Smooth muscle cell (in vitro differentiated cells): Measurements from ENCODE around the gene C19orf67. TPM values are rescaled to one million over a fixed set of nuclear protein-coding genes. Genes with fewer than 3 reads are reported as not detected.

Source experiments
- DNase-seq: peaks from one replicate; lab custom pipeline; 2025; ENCODE audit not compliant: unreplicated experiment; lab: John Stamatoyannopoulos, UW
- H2AFZ ChIP-seq: fragments of 200-600 bp; sonication (generic); 2 replicates; pipeline ENCODE4 v1.6.0; 2016; ENCODE audit warnings: antibody characterized with exemption, low read depth, mild to moderate bottlenecking
- H3F3A ChIP-seq: fragments of 200-600 bp; sonication (generic); 2 replicates; pipeline ENCODE4 v1.6.0; 2017; ENCODE audit warnings: antibody characterized with exemption, low read depth
- H3K27ac ChIP-seq: fragments of 200-600 bp; sonication (generic); 2 replicates; pipeline ENCODE4 v1.5.1; 2016; ENCODE audit warnings: low read depth, mild to moderate bottlenecking
- H3K27me3 ChIP-seq: fragments of 200-600 bp; sonication (generic); 2 replicates; pipeline ENCODE4 v1.6.1; 2016; ENCODE audit warnings: low read depth, mild to moderate bottlenecking
- H3K36me3 ChIP-seq: fragments of 200-600 bp; sonication (generic); 2 replicates; pipeline ENCODE4 v1.5.1; 2016; ENCODE audit warnings: low read depth
- H3K4me1 ChIP-seq: fragments of 200-600 bp; sonication (generic); 2 replicates; pipeline ENCODE4 v1.5.1; 2016; ENCODE audit warnings: low read depth
- H3K4me2 ChIP-seq: fragments of 200-600 bp; sonication (generic); 2 replicates; pipeline ENCODE4 v1.6.0; 2016; ENCODE audit warnings: mild to moderate bottlenecking
- H3K4me3 ChIP-seq: fragments of 200-600 bp; sonication (generic); 2 replicates; pipeline ENCODE4 v1.5.1; 2016; ENCODE audit warnings: mild to moderate bottlenecking
- H3K79me2 ChIP-seq: fragments of 200-600 bp; sonication (generic); 2 replicates; pipeline ENCODE4 v1.6.0; 2016; ENCODE audit warnings: low read depth, mild to moderate bottlenecking
- H3K9ac ChIP-seq: fragments of 200-600 bp; sonication (generic); 2 replicates; pipeline ENCODE4 v1.6.0; 2016; ENCODE audit warnings: low read depth
- H3K9me3 ChIP-seq: fragments of 200-600 bp; sonication (generic); replicated peaks from 2 replicates; pipeline ENCODE4 v1.5.1; 2016; ENCODE audit warnings: low read depth
- H4K20me1 ChIP-seq: fragments of 200-600 bp; sonication (generic); 2 replicates; pipeline ENCODE4 v1.6.0; 2016; ENCODE audit warnings: low read depth
- CTCF ChIP-seq: fragments of 200-600 bp; sonication (generic); IDR thresholded peaks from 2 replicates; pipeline ENCODE4 v1.5.1; 2017; ENCODE audit warnings: borderline replicate concordance, mild to moderate bottlenecking, antibody characterized with exemption; ENCODE audit not compliant: insufficient read depth, poor library complexity, severe bottlenecking
- whole genome bisulfite sequencing: methylation state at CpG from one replicate; pipeline ENCODE4 v1.1.7; 2016; ENCODE audit warnings: low lambda C conversion rate; 5-methylcytosine and 5-hydroxymethylcytosine counted together
- polyA plus RNA-seq: library from polyadenylated mRNA; unstranded; fragments of >200 nt; fragmentation: Nextera tagmentation; extraction: Ambion mirVana; gene quantifications from 2 replicates; pipeline ENCODE4 v1.2.1, GENCODE V29; 2016
- total RNA-seq: library from RNA; depleted of rRNA; stranded (reverse); fragments of >200 nt; gene quantifications from 2 replicates; pipeline ENCODE4 v1.2.3, GENCODE V29; 2014

The C19orf67 gene
- total and polyA plus RNA-seq, 2 experiments from 2014 or later: 0.49 TPM; not detected in 1

GRCh38 chr19:14127176-14127575 lies 41.6 kb upstream of the C19orf67 start:
- Histone ChIP-seq H4K20me1 (no peaks in the 10 kb centered on the region), H3K4me2 (no peak overlapping the region), H3K79me2 (no peaks in the 10 kb centered on the region), H3K36me3 (no peaks in the 10 kb centered on the region), H3F3A (no peaks in the 10 kb centered on the region), H3K4me1 (no peaks in the 10 kb centered on the region), H3K27me3 (no peaks in the 10 kb centered on the region), H3K9me3 (no peaks in the 10 kb centered on the region), H3K4me3 (no peak overlapping the region), H2AFZ (no peak overlapping the region), H3K27ac (no peak overlapping the region), H3K9ac (no peak overlapping the region)
- no peak for DNase-seq
- no peak for TF ChIP-seq CTCF
- WGBS: 97% methylated on average over 8 of the region's 8 CpGs

GRCh38 chr19:14122924-14123323 lies 37.3 kb upstream of the C19orf67 start:
- H3K9me3 ChIP-seq: no peaks in the 10 kb centered on the region
- no peak overlapping the region for H2AFZ ChIP-seq
- no peak overlapping the region for H3K4me3 ChIP-seq
- H3K4me2 ChIP-seq: no peak overlapping the region
- no peak overlapping the region for H3K27ac ChIP-seq
- H4K20me1 ChIP-seq: no peaks in the 10 kb centered on the region
- no peaks in the 10 kb centered on the region for H3K36me3 ChIP-seq
- no peak for TF ChIP-seq CTCF
- H3K4me1 ChIP-seq: peaks cover 10% of the 10 kb centered on the region
- peaks cover 11% of the 10 kb centered on the region for H3F3A ChIP-seq
- H3K27me3 ChIP-seq: no peaks in the 10 kb centered on the region
- H3K79me2 ChIP-seq: no peaks in the 10 kb centered on the region
- no peak for DNase-seq
- H3K9ac ChIP-seq: no peak overlapping the region
- 96% methylated on average over 6 of the region's 6 CpGs for WGBS

- Histone ChIP-seq H3K9ac (no peak overlapping the region), H3K27me3 (no peaks in the 10 kb centered on the region), H4K20me1 (peaks cover 16% of the 10 kb centered on the region), H3F3A (peaks cover 11% of the 10 kb centered on the region), H3K9me3 (no peaks in the 10 kb centered on the region), H3K4me1 (peaks cover 16% of the 10 kb centered on the region), H2AFZ (no peak overlapping the region), H3K36me3 (no peaks in the 10 kb centered on the region), H3K79me2 (peaks cover 19% of the 10 kb centered on the region), H3K4me2 (no peak overlapping the region), H3K4me3 (no peak overlapping the region), H3K27ac (no peak overlapping the region)
- 99% methylated on average over 7 of the region's 7 CpGs for WGBS
- no peak for TF ChIP-seq CTCF
- DNase-seq: no peak
Measured at GRCh38 chr19:14120497-14120780, 34.9 kb upstream of the C19orf67 start.

- DNase-seq: no peak
- Histone ChIP-seq H4K20me1 (peaks cover 21% of the 10 kb centered on the region), H3K9me3 (no peaks in the 10 kb centered on the region), H3K9ac (no peak overlapping the region), H3K79me2 (peaks cover 24% of the 10 kb centered on the region), H3K27me3 (no peaks in the 10 kb centered on the region), H3K4me2 (no peak overlapping the region), H3K4me3 (no peak overlapping the region), H3F3A (peaks cover 11% of the 10 kb centered on the region), H3K36me3 (no peaks in the 10 kb centered on the region), H2AFZ (no peak overlapping the region), H3K4me1 (peaks cover 16% of the 10 kb centered on the region), H3K27ac (peak overlapping the region; percentile 73)
- TF ChIP-seq CTCF: no peak
- 95% methylated on average over 7 of the region's 7 CpGs for WGBS
Measured at GRCh38 chr19:14119644-14120496, 34.3 kb upstream of the C19orf67 start.
